Small intestine (tissue), 7 donors: ENCODE results near the gene CALML4. TPM values are rescaled to one million over a fixed set of nuclear protein-coding genes. Genes with fewer than 3 reads are reported as not detected.

ENCODE experiments used
- DNase-seq, 2 donors: peaks; one replicate each; pipeline versions ENCODE4 v3.0.0 to v3.0.0-alpha.2; 2013
- FAIRE-seq: peaks from 2 replicates; lab custom pipeline; 2012; peaks lifted over from hg19 to GRCh38; lab: Jason Lieb, UNC
- H3K27ac ChIP-seq, 3 donors: one replicate each; pipeline ENCODE4 v1.5.1; 2013; ENCODE audit warnings: low read length in 2 of 3, mild to moderate bottlenecking in 2 of 3, control low read depth in 1 of 3, inconsistent platforms in 1 of 3, low read depth in 1 of 3, moderate library complexity in 1 of 3
- H3K27me3 ChIP-seq, 3 donors: one replicate each; pipeline ENCODE4 v1.6.1; 2013; ENCODE audit warnings: low read length in 3 of 3, inconsistent platforms in 1 of 3; ENCODE audit not compliant: control insufficient read depth in 3 of 3, insufficient read depth in 3 of 3
- H3K36me3 ChIP-seq, 3 donors: one replicate each; pipeline ENCODE4 v1.6.1; 2013; ENCODE audit warnings: low read length in 3 of 3, inconsistent platforms in 1 of 3, low read depth in 1 of 3, mild to moderate bottlenecking in 1 of 3, moderate library complexity in 1 of 3; ENCODE audit not compliant: control insufficient read depth in 3 of 3, insufficient read depth in 2 of 3
- H3K4me1 ChIP-seq, 3 donors: one replicate each; pipeline ENCODE4 v1.6.1; 2013; ENCODE audit warnings: low read length in 2 of 3, inconsistent platforms in 1 of 3, low read depth in 1 of 3, mild to moderate bottlenecking in 1 of 3, moderate library complexity in 1 of 3; ENCODE audit not compliant: control insufficient read depth in 3 of 3, insufficient read depth in 2 of 3
- H3K4me3 ChIP-seq, 3 donors: one replicate each; pipeline ENCODE4 v1.5.1; 2013; ENCODE audit warnings: low read length in 3 of 3, control low read depth in 1 of 3, inconsistent platforms in 1 of 3, low read depth in 1 of 3, mild to moderate bottlenecking in 1 of 3, moderate library complexity in 1 of 3
- H3K9me3 ChIP-seq, 2 donors: one replicate each; pipeline ENCODE4 v1.6.1; 2013; ENCODE audit warnings: low read depth in 1 of 2, low read length in 1 of 2; ENCODE audit not compliant: control insufficient read depth in 2 of 2, insufficient read depth in 1 of 2
- WGBS, 3 donors: extraction: QIAGEN DNeasy Blood & Tissue Kit; methylation state at CpG; one replicate each; pipeline ENCODE4 v1.1.7; 2013; 5-methylcytosine and 5-hydroxymethylcytosine counted together
- polyA plus RNA-seq, 4 donors: library from polyadenylated mRNA; stranded (reverse) in 3 of 4; unstranded in 1 of 4; fragments of 200-250 nt in 3 of 4; fragments of 120-200 nt in 1 of 4; gene quantifications; one replicate each; pipeline versions ENCODE4 v1.2.1 to v1.2.3, GENCODE V29; 2013
- donor health status: healthy with polysubstance abuse.
- donor health status: control.
- donor health status: control.
- donor health status: Bipolar disorder and iron deficiency.
- donor health status: healthy.

CALML4 gene
- polyA plus RNA-seq, 4 donors = 127 to 288 (median 191) TPM

DNA sequence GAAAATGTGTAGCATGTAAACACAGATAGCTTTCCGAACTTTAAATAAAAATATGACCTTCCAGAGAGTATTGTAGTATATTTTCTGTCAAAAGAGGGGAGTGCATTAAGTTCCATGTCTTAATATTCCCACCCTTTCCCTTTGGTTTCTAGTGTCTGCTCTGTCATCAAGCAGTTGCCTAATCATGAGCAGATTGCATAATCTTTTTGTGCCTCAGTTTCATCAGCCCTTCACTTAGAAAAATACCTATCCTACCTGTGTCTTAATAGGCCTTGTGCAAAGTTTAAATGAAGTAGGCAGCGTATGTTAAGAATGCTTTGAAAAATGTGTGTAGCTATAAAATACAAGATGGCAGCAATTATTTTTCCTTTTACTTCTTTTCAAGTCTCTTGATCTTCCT lies 52.8 kb downstream of the CALML4 start:
- no peak overlapping the region for H3K27ac ChIP-seq
- no peaks in the 10 kb centered on the region for H3K4me1 ChIP-seq
- peaks cover 0 to 7% (median 6%) of the 10 kb centered on the region in 3 donors for H3K36me3 ChIP-seq
- DNase-seq (no peak), FAIRE-seq (no peak)
- no peak overlapping the region for H3K4me3 ChIP-seq
- no peaks in the 10 kb centered on the region for H3K9me3 ChIP-seq
- 95 to 96% (median 95%) methylated on average over 2 of the region's 2 CpGs for WGBS, 3 donors
- no peaks in the 10 kb centered on the region for H3K27me3 ChIP-seq

GRCh38 chr15:68151277-68151676 lies 53.9 kb downstream of the CALML4 start:
- no peak overlapping the region for H3K27ac ChIP-seq
- no peak for DNase-seq
- WGBS, 3 donors = 92 to 100% (median 93%) methylated on average over 1 of the region's 1 CpG
- FAIRE-seq = no peak
- no peaks in the 10 kb centered on the region for H3K9me3 ChIP-seq
- peaks cover 0 to 6% (median 5%) of the 10 kb centered on the region in 3 donors for H3K36me3 ChIP-seq
- no peak overlapping the region for H3K4me3 ChIP-seq
- no peaks in the 10 kb centered on the region for H3K4me1 ChIP-seq
- H3K27me3 ChIP-seq = no peaks in the 10 kb centered on the region

DNA sequence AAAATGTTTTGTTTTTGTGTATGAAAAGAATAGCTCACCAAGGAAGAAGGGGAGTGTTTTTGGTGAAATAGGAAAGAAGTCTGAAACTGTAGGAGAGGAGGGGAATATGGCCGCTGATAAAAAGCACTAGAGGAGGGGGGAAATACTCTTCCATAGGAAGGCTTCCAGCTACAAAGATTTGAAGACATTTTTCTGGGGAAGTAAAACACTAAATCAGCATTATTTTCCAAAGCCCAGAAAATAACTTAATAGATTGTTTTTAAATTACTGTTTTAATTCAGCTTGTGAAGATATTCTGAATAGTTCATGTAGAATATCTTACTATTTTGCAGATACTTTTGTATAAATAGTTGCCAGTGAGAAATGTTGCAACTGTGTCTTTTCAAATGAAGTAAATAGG lies 54.9 kb downstream of the CALML4 start:
- Histone ChIP-seq H3K27ac (no peak overlapping the region), H3K4me3 (no peak overlapping the region), H3K9me3 (no peaks in the 10 kb centered on the region), H3K36me3 (peaks cover 0 to 4% (median 2%) of the 10 kb centered on the region in 3 donors), H3K27me3 (no peaks in the 10 kb centered on the region), H3K4me1 (no peaks in the 10 kb centered on the region)
- 83 to 86% (median 86%) methylated on average over 1 of the region's 1 CpG for WGBS, 3 donors
- no peak for DNase-seq
- FAIRE-seq = no peak

DNA sequence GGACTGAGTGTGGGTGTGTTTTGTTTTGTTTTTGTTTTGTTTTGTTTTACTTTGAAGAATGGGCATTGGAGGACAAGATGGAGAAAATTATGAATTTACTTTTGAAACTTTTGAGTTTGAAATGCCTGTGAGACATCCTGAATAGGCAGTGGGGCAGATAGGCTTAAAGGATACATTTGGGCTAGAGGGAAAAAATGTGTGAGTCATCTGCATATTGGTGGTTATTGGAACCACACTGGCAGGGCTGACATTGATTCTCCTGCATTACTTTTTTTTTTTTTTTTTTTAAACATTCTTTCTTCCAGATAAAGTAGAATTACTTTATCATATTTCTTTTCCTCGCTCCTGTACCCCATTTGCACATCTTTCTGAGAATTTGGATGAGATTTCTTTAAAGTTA lies 56.1 kb downstream of the CALML4 start:
- Histone ChIP-seq H3K27me3 (no peaks in the 10 kb centered on the region), H3K9me3 (no peaks in the 10 kb centered on the region), H3K4me3 (no peak overlapping the region), H3K36me3 (peaks cover 0 to 2% (median 2%) of the 10 kb centered on the region in 3 donors), H3K27ac (no peak overlapping the region), H3K4me1 (no peaks in the 10 kb centered on the region)
- no peak for DNase-seq
- no peak for FAIRE-seq
- 95 to 100% (median 97%) methylated on average over 1 of the region's 1 CpG for WGBS, 3 donors

DNA sequence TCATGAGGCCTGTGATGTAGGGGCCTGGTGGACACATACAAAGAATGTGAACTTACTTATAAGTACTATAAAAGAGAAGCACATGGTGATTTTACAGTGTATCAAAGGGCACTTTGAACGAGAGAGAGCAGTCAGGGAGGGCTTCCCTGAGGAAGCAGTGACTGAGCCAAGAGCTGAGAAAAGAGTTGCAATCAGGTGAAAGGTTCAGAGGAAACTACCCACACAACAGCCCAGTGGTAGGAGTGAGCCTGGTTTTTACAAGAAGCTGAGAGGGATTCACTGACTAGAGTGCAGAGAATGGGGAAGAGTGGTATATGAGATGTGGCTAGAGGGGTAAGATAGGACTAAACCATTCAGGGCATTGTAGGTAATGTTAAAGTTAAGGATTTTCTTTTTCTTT lies 57.1 kb downstream of the CALML4 start:
- no peaks in the 10 kb centered on the region for H3K9me3 ChIP-seq
- WGBS, 3 donors = 41 to 79% (median 41%) methylated on average over 1 of the region's 1 CpG
- H3K27ac ChIP-seq = no peak overlapping the region
- H3K27me3 ChIP-seq = no peaks in the 10 kb centered on the region
- H3K4me1 ChIP-seq = no peaks in the 10 kb centered on the region
- H3K4me3 ChIP-seq = no peak overlapping the region
- FAIRE-seq (no peak), DNase-seq (peak in 1 of 2 donors; percentile 24)
- peaks cover 0 to 2% (median 2%) of the 10 kb centered on the region in 3 donors for H3K36me3 ChIP-seq

DNA sequence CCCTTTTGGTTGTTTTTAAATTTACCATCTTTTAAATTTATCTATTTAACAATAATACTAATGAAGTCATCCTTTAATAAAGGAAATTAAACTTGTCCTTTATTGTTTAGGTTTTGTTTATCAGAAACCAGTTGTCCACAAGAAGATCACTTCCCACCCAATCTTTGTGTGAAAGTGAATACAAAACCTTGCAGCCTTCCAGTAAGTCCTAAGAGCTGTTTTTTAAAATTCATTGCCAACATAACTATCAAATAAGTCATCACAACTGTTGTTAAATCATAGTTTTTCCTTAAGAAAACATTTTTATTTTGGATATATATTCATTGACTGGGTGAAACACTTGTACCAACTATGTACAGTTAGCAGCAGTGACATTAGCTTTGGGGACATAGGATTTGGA lies 59.4 kb downstream of the CALML4 start:
- Histone ChIP-seq H3K4me1 (peaks cover 0 to 3% (median 0%) of the 10 kb centered on the region in 3 donors), H3K9me3 (no peaks in the 10 kb centered on the region), H3K27me3 (no peaks in the 10 kb centered on the region), H3K27ac (no peak overlapping the region), H3K4me3 (no peak overlapping the region), H3K36me3 (peaks cover 0 to 4% (median 0%) of the 10 kb centered on the region in 3 donors)
- FAIRE-seq = no peak
- no peak for DNase-seq

- Histone ChIP-seq H3K27ac (no peak overlapping the region), H3K4me3 (no peak overlapping the region), H3K27me3 (no peaks in the 10 kb centered on the region), H3K4me1 (peaks cover 0 to 5% (median 0%) of the 10 kb centered on the region in 3 donors), H3K9me3 (no peaks in the 10 kb centered on the region), H3K36me3 (peaks cover 0 to 2% (median 0%) of the 10 kb centered on the region in 3 donors)
- 77 to 91% (median 86%) methylated on average over 1 of the region's 1 CpG for WGBS, 3 donors
- FAIRE-seq = no peak
- DNase-seq = no peak
Observed at GRCh38 chr15:68143785-68144184, 61.3 kb downstream of the CALML4 start.

- Histone ChIP-seq H3K9me3 (no peaks in the 10 kb centered on the region), H3K36me3 (peaks cover 0 to 2% (median 0%) of the 10 kb centered on the region in 3 donors)
Observed at GRCh38 chr15:68143129-68143528, 62.0 kb downstream of the CALML4 start.

More at GRCh38 chr15:68143129-68143528, 62.0 kb downstream of the CALML4 start:
- Histone ChIP-seq H3K27ac (no peak overlapping the region), H3K4me1 (peaks cover 0 to 5% (median 2%) of the 10 kb centered on the region in 3 donors), H3K27me3 (no peaks in the 10 kb centered on the region), H3K4me3 (no peak overlapping the region)
- FAIRE-seq (no peak), DNase-seq (no peak)
- WGBS, 3 donors = 96 to 98% (median 98%) methylated on average over 2 of the region's 2 CpGs
